ENCODE results near the gene MVD.

The MVD gene

GRCh38 chr16:88662843-88663606, at the start of gene MVD:
MVD (minus strand) TSS chr16:88663091; CDS start chr16:88663080, 11 bp downstream.
- DNase-seq: peak; percentile 72

DNA sequence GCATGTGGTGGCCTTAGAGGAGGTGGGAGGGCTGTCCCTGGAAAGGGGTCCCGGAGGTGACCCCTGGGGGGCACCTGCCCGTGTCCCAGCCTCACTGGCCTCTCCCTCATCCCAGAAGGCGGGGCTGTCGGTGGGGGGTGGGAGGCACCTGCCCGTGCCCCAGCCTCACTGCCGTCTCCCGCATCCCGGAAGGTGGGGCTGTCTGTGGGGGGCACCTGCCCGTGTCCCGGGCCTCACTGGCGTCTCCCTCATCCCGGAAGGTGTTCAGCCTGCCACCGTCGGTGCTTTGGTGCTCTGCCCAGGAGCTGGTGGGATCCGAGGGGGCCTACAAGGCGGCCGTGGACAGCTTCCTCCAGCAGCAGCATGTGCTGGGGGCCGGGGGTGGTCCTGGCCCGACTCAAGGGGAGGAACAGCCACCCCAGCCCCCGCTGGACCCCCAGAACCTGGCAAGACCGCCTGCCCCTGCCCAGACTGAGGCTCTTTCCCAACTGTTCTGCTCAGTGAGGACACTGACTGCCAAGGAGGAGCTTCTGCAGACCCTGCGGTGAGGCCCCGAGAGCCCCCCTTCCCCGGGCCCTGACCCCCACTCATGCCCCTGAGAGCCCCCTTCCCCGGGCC, 49.6 kb upstream of the MVD start:
- no peak for DNase-seq

DNA sequence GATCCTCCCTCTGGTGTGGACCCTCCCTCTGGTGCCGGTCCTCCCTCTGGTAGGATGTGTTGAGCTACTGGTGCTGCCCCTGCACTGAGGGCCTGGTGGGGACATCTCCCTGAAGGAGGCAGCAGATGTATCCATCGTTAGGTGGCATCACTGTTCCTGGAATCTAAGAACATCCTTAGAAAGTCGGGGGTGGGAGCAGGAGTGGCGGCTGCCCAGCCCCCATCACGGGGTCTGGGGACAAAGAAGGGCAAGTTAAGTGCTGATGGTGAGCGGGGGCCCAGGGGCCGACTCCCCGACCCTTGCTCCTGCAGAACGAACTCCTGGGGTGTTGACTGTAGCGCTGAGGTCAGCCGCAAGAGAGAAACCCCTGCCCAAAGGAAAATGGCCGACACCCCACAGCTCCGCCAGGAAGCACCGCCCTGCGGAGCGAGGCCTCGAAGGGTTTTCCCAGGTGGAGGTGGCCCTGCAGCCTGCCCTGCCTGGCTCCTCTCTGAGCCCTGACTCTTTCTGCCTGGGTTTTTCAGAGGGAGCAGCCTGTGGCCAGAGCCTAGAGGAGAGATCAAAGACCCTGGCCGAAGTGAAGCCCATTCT, 49.0 kb upstream of the MVD start:
- no peak for DNase-seq

DNA sequence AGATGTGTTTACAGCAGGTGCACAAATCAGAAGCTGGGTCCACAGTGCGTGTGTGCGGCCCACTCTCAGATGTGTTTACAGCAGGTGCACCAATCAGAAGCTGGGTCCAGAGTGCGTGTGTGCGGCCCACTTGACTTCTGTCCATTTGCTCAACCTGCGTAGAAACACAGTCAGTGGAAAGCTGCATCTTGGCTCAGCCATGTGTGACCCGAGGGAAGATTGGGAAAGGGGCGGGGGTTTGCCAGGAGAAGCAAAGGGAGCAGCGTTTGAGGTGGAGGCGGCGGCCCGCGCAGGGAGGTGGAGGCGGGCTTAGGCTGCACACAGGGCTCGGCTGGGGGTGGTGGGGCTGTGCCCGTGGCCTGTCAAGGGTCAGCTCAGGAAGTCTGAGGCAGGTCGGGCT, 47.7 kb upstream of the MVD start:
- DNase-seq: no peak

GRCh38 chr16:88706965-88707826, 44.3 kb upstream of the MVD start:
- no peak for DNase-seq

DNA sequence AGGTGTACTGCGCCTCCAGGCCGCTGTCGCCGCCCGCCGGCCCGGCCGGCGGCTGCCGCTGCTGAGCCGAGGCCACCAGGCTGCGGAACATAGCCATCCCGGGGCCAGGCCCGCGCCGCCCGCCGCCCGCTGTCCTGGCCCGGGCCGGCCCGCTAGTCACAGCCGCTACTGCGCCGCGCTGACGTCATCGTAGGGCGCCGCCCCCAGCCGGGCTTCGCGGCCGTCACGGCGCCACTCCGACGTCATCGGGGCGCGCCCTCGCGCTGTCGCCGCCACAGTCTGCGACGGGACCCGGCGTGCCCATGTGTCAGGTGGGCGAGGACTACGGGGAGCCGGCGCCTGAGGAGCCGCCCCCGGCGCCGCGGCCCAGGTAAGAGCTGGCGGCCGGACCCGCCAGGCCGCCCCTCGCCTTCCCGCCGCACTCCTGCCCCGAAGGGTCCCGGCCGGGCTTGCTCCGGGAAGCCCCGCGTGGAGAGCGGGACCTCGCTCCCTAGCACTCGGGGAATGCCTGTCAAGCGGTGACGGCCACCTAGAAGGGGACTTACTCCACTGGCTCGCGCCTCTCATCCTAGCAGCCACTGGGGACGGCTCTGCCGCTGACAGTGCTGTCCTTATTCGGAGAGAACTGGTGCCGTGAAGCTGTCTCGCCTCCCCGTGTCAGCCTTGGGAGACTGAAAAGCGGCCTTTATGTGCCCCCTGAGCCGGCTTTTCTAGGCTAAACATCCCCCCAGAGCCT, 43.5 kb upstream of the MVD start, which contains the start of the genes CTU2 and RNF166:
CTU2 (plus strand) TSS at position 275 of the 736 bp plus-strand sequence; CDS start at position 303, 28 bp downstream.
RNF166 (minus strand) TSS at position 180 of the 736 bp plus-strand sequence; CDS start at position 97, 83 bp downstream.
- no peak for DNase-seq

- DNase-seq: no peak
These were observed 42.9 kb upstream of the MVD start for GRCh38 chr16:88705801-88706228.

DNA sequence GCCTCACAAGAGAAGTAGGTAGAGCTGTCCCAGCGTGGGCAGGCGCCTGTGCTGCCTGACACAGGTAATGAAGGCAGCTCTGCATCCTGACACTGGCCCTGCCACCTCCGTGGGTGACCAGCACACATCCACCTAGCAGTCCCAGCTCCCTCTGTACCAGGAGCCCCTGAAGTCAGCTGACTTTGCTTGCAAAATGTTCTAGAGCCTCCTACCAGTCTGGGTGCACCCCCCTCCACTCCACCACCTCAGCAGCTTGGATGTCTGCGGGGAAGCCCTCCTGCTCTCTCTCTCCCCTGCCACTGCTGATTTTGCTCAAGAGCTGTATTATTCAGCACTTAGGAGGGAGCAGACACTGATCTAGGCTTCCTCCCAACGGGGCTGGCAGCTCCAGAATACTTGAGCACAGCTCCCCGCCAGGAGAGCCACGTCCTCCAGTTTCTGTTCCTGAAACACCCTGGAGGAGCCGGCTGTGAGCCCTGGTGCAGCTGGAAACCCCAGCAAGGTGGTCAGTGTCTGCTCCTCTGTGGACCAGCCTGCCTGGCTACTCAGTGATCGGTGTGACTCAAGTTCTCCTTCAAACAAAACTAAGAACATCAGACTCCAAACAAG, 42.3 kb upstream of the MVD start:
- DNase-seq: peak; percentile 18

- DNase-seq: no peak
These were observed 40.8 kb upstream of the MVD start for GRCh38 chr16:88703486-88704309.

DNA sequence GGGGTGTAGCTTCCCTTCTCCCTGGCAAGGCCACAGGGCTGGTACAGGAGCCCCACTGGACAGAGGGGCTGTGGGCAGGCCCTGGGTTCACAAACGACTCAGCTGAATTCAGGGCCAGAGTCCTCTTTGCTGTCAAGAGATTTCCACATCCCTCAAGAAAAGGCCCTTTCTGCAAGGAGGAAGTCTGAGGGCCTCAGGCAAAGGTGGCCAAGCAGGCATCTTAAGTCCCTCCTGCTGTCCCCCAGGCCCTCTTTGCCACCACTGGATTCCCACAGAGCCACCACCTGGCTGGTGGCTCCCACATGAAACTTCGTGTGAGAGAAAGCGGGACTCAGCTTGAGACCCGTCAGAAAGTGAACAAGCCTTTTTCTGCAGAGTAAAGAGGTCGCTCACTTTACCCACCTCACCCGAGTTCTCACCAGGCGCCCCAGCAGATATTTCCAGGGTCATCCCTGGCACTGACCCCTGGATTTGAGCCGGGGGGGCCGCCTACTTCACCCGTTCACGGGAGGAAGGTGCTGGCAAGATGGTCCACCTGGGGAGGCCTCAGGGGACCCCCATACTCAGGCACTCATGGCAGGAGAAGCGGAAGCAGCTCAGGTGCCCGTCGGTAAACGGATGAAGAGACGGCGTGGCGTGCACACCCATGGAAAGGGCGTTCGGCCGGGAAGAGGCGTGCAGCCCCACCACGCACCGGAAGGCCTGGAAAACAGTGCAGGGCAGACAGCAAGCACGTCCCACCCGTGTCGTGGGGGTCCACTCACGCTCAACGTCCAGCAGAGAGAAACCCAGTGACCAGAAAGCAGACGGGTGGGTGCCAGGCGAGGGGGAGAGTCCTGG, 39.7 kb upstream of the MVD start:
- no peak for DNase-seq

DNA sequence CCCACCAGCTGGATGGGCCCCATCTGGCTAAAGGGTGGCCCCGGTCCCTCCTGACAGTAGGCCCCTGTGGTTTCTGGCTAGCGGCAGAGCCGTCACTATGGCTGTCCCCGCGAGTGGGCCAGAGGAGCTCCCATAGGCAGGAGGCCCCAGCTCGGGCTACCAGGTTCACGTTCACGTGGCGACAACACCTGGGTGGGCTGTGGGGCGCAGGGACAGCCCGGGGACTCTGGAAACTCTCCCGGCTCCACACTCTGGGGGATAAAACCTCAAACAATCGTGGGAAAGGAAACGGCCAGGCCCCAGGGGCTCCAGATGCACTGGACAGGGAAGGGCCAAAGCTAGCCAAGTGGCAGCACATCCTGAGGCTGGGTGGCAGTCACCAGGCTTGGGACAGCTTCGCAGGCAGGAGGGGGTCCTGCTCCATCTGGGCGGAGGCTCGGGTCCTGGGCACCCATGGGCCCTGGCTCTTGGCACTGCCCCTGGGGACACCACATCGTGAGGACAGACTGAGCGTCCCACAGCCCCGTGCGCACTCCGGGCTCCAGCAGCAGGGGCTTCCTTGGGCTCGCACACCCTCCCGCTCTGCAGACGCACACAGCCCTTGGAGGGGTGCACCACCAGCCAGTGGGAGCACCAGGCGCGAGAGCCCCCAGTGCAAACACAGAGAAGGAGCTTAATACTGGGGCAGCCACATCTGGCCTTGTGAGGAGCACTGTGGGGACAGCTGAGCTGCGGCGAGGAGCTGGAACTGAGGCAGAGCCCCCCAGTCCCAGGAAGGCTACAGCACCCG, 38.9 kb upstream of the MVD start:
- DNase-seq: no peak

DNA sequence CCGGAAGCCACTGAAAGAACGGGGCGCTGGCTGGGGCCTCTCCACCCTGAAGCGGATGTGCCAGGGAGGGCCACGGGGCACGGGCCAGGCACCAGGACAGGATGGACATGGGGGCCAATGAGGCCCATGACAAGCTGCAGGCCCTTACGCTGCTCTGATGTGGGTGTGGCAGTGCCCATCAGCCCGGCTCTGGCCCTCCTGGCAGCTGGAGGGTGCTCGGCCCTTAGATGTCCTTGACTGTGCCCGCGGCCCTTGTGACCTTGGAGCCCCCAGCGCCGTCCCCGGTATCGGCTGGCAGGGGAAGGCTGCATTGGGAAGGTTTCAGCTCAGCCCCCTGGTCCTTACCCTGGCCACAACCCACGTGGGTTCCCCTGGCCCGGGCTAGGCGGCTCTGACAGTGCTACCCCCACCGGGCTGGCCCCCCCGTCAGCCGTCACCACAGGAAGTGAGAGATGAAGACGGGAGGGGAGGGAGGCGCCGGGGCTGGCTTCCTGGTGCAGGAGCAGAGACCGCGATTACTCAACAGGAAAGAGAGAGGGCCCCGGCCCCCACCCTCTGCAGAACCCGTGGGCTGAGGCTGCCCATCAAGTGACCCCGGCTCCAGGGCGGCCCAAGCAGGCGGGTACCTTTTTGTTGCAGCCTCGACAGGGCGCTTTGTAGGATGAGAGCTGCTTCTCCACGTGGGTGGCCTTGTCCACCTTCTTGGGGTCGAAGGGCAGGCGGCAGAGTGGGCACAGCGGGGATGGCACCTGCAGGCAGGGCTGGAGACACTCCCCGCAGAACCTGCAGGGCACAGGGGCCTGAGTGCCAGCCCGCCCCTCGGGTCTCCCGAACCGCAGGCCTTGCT, 38.0 kb upstream of the MVD start:
- DNase-seq: peak; percentile 60

GRCh38 chr16:88700322-88700635, 37.4 kb upstream of the MVD start:
- DNase-seq: no peak

DNA sequence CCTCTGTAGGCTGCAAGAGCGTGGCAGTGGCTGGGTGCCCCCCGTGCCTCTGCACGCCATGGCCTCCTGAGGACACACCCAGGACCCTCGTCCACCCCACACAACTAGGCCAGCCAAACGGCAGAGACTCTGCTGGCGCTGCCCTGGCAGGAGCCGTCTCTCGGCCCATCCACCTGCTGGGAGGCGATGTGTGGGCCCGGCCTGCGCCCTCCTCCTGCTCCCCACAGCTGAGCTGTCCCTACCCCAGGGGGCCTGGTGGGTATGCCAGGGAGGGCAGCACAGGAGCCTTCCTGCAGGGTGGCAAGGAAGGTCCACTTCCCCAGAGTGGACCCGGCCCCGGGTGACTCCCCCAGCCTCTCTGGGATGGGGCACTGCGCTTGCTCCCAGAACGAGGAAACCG, 36.3 kb upstream of the MVD start:
- no peak for DNase-seq

DNA sequence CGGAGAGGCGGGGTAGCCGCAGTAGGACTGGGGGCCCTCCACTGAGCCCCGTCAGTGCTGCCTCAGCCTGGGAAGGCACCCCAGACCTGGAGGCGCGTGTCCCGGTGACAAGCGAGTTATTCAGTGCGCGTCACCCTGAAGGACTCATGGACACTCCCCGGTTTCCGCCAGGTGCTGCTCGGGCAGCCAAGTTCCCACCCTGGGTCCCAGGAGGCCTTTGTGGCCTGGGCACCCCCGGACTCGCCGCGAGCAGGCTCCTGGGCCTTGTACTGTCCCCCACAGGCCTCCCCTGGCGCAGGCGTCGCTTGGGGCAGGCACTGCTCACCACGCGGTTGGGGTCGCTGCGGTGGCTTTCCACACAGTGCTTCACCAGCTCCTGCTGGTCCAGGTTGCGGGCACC, 35.8 kb upstream of the MVD start:
- DNase-seq: no peak

DNA sequence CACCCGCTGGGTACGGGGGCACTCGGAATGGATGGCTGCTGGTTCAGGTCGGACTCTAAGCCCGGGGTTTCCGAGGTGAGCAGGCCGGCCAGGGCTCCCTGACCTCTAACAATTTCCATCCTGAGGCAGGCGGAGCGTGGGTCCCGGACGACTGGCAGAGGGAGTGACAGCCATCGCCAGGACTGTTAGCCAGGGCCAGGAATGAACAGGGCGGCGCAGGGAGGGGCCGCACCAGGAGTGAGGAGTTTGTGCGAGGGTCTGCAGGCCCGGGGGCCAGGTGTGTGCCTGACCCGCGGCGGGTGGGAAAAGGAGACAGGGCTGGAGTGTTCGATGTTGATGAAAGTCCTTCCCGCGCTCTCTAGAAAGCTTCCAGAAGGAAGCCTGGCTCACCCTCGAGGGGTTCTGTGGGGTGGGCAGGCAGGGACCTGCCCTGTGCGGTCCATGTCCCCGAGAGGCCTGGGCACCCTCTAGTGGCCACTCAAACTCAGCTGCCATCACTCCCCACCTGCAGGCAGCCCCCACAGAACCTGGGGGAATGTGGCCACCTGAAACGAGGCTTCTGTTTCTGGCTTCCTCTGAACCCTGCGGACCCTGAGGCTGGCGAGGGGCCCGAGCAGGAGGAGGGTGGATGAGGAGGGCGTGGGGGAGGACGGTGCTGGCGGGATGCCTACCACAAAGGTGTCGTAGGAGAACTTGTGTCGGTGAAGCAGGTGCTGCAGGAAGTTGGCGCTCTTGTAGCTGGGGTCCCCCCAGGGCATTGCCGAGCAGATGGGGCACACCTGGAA, 35.1 kb upstream of the MVD start:
- no peak for DNase-seq

DNA sequence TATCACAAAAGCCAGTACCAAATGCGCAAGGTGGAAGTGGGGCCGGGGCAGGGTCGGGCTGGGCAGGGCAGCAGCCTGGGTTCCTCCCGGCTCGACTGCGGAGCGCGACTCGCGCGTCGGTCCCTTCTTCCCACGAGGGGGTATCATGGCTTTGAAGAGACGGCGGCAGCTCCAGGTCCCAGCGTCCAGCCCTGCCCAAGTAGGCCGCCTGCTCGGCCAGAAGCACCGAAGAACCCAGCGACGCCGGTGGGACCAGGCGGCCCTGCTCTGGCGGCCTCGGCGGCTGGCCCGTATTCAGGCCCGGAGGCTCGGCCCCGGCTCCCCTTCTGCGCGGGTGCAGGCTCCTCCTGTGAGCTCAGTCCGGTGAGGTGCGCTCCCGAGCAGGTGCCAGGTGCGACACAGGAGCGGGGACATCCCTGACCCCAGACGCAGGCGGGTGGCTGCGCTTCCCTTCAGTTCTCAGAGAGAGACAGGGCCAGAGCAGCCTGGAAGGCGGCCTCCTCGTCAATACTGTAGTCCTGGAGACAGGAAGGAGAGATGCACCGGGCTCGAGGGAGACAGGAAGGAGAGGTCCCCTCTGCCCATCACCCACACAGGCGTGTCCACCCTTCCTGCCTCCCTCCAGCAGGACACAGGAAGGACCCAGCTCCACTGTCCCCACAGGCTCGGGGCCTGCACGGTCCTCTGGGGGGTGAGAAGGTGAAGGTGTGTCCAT, 34.4 kb upstream of the MVD start:
- DNase-seq: no peak
